HG03558 (cell line): ENCODE data around the gene WWOX.

Source experiments
- ATAC-seq: cut with Tn5 transposase; IDR thresholded peaks from one replicate; pipeline ENCODE4 v1.9.1; 2021; ENCODE audit warnings: moderate number of reproducible peaks; ENCODE audit not compliant: unreplicated experiment; ENCODE audit errors: extremely low read depth

WWOX gene

DNA sequence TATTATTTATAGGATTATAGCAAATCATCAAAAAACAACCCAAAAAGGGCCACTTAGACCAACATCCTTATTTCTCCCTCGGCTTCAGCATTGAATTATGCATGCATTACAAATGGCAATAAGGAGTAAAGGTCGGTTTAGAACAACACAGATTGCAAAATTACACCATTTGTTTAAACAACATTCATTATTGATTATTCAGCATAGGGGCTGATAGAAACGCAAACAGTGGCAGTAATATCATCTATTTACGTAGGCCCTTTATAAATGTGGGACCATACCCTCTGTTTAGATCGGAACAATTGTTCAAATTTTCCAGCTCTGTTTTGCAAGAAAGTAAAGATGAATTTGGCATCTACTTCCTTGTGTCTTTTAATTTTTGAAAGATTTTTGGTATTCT lies 153.3 kb downstream of the WWOX start:
- no peak for ATAC-seq

DNA sequence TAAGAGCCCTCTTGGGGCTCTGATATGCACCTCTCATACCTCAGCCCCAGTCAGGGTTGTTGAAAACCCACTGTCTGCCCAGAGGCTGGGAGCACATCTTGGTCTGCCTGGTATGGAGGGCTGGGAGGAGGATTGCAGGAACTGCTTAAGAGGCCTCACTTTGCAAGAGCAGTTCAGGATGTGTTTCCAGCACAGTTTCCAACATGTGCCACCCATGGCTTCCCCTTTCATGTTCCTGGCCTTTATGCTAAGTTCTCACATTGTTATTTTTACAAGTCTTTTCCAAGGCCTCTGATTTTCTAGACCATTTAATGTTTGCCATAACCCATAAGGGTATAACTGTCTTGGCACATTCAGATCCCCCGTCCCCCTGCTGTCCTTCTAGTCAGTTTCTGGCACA lies 155.4 kb downstream of the WWOX start:
- ATAC-seq = no peak

DNA sequence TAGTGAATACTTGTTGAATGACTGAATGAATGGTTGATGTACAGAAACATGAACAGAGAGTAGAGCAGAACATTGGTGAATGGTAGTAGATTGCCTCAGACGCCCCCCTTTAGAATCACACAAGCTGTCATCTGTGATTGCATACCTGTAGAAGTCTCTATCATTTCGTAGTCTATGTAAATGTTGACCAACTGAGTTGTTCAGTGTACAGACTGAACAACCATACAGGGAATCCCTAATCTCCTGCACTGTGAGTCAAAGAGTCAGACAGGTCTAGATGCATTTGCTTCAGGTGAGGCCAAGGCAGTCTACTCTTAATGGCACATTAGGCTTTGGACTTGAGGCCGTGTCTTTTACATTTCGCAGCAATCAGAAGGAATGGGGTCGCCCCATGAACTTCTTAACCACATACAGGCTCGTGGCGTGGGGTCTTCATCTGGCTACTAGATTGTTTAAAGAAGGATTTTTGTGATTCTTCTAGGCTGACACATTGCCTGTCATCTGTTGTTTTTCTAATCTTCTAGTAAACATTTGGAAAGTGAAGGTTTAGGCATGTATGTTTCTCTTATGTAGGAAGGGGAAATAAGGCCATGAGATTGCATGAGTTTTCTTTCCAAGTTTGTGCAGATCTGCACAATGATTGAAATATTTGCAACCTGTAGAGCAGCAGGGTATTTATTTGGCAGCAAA lies 157.4 kb downstream of the WWOX start:
- no peak for ATAC-seq

DNA sequence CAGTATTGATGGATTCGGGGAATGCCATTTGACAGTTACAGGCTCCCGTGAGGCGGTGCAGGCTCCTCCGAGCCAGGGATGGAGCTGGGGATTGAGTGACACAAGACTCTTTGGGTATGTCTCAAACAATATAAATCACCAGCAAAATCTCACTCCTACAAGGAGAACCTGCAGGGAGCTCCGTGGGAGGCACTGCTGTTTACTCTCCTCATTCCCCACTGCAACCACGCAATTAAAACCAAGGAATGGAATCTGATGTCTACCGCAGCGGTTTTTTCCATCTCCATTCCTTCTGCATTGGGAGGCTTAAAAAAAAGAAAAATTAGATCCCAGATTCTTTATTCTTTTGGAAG lies 157.9 kb downstream of the WWOX start:
- no peak for ATAC-seq

DNA sequence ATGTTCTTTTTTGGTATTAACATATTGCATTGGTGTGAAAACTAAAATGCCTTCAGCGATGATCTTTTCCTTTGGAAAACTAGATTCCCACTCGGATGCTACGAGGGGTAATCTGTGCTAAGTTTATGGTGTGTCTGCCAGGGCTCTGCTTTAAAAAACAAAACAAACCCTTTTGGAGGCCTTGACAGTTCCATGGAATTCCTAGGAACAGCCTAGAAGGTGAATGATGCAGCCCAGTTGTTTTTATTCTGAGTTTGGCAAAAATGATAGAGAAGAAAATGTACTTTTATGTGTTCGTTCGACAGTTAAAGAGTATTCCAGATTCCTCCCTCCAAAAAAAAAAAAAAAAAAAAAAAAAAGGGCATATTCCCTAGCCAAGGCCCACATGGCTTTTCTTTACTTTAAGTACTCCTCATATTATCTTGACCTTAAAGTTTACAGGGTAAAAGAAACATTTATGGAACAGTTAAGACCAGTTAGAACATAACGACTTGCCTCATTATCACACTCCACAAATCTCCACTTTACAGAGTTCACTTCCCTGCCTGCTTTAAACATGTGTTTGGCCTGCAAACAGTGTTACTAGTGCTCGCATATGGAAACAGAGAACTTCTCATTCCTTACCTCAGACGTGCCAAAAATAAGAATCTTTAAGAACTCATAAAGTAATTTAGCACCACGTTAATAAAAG lies 159.1 kb downstream of the WWOX start:
- no peak for ATAC-seq

DNA sequence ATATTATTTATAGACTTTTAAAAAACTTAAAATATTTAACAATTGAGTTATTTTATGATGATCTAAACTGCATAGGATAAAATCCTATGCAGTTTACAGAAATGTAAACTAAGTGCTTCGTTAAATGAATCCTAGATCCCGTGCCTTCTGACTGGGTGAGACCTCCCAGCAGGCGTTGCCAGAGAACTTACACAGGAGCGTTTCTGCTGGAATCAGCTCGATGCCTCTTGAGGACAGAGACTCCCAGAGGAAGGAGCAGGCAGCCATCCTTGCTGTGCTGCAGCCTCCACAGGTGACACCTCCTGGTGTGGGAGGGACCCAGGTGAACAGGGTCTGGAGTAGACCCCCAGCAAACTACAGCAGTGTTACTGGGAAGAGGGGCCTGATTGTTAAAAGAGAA lies 160.4 kb downstream of the WWOX start:
- ATAC-seq = no peak

DNA sequence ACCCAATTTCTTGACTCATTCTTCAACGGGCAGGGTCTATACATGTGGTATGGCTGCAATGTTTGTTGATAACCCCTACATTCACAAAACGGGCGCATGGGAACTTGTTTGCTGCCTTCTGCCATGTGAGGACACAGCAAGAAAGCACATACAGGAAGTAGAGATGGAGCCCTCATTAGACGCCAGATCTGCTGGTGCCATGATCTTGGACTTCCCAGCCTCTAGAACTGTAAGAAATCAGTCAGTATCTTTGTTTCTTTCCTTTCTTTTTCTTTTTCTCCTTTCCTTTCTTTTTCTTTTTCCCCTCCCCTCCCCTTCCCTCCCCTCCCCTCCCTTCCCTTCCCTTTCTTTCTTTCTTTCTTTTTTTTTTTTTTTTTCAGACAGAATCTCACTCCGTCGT lies 165.2 kb downstream of the WWOX start:
- ATAC-seq = no peak

DNA sequence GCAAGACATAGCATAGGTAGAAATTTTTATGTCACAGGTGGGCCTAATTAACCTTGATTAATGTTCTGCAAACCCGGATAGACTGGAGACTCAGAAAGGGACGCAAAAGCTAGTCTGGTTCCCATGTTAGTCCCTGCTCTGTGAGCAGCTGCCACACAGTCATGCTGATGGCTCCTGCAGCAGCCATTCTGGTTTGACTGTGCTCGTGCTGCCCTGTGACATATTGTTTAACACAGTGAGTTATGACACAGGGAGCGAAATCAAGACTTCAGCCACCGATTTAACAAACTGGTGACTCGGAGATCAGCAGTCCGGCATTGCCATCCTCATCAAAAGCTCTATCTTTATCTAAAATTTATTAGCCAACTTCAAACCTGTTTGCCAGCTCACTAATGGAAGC lies 169.8 kb downstream of the WWOX start:
- no peak for ATAC-seq

DNA sequence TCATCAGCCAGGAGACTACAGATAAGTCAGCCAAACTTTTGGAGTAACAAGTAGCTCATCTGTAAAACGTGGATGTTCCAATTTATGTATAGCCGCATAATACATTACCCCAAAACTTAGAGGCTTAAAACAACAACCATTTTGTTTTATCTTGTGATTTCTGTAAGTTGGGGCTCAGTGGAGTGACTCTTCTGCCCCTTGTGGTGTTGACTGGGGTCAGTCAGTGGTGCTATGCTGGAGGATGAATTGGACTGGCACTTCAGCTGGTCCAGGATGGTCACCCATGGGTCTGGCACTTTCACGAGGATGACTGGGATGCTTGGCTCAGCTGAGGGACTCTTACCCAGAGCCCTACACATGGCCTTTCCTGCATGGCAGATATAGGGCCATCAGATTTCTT lies 172.5 kb downstream of the WWOX start:
- ATAC-seq = no peak

DNA sequence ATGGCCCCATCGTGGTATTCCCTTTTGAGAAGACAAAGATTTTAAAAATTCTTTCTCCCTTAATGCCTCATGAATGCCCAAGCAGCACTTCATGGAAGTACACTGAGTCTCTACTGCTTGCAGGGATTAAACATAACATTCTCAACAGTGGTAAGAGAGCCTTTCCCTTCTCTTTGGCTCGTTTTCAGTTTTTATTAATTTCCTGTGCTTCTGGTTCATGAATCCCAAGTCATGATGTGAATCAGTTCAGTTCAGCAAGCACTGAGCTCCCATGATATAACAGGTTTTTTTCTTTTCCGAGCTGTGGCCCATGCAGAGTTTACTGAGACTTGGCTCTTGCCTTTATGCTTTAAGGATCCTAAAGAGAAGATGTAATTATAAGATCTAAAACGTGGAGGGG lies 175.3 kb downstream of the WWOX start:
- ATAC-seq = no peak

DNA sequence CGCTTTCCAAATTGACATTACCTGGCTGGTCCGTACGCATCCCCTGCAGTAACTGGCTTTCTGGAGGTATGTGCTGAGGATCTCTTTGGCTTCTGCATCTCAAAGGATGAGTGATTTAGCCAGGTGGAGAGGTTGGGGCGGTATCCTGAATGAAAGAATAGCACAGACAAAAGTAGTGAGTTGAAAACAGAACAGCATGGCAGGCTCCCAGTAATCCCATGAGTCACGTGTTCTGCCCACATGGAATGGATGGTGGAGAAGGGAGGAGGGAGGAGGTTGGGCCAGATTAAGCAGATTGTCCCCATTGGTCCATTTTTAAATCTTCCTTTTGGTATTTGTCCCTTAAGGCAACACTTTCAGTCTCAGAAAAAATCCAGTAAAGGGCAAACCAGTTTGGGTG lies 176.0 kb downstream of the WWOX start:
- no peak for ATAC-seq

DNA sequence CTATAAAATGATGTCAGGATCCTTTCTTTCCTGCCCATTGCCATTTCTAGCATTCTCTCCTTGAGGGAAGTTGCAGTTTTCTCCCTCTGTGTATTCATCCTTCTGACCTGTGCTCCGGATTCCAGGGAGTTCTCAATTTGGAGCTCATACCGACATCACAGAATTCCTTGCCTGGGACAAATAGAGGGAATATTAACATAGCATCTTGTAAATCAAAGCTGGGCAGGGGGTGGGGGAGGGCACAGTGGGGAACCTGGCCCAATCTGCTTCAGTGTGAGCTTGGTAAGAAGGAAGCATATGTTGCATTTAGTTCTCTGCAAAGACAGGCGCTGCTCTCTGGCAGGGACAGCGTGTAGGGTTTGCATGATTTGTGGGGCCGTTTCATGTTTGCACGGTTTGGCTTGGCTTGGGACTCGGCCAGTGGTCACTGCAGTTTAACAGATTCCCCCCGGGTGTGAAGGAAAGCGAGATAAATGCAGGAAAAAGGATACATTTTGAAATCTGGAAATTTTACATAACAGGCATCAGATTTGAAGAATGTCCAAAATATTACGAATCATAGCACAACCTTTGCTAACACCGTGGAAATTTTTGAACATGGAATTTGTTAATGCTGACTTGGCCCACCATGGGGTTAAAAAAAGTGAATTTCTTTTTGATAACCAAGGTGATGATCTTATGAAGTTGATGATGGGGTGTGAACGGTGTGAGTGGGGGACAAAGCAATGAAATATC lies 178.0 kb downstream of the WWOX start:
- ATAC-seq = no peak

DNA sequence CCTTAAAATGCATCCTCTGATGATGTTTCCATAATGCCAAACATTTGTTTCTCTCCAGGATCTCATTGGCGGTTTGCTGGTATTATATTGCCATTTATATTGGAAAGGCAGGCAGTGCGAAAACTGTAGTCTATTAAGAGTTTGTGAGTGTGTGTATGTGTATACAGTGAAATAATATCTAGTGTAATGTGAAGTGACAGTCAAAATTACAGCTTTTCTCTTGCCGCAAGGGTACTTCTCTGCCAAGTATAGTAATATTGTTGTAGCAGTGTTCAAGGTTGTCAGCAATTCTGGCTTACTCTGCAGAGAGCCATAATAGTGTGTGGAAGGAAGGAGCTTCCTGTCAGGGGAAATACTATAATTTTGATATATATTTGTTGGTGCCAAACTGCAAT lies 178.6 kb downstream of the WWOX start:
- ATAC-seq = no peak

DNA sequence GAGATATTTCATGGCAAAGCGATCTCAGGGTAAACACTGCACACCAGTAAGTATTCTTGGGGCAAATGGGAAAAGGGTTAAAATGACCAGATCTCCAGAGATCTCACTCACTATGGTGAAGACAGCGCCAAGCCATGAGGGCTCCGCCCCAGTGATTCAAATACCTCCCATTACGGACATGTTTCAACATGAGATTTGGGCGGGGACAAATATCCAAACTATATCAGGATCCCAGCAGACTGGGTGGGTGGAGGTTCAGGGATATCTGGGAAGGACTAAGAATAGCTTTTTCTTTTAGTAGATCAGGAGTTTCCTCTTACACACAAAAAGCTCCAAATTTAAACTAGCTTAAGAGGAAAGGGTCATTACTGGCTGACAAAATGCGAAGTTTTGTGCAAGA lies 181.7 kb downstream of the WWOX start:
- no peak for ATAC-seq

DNA sequence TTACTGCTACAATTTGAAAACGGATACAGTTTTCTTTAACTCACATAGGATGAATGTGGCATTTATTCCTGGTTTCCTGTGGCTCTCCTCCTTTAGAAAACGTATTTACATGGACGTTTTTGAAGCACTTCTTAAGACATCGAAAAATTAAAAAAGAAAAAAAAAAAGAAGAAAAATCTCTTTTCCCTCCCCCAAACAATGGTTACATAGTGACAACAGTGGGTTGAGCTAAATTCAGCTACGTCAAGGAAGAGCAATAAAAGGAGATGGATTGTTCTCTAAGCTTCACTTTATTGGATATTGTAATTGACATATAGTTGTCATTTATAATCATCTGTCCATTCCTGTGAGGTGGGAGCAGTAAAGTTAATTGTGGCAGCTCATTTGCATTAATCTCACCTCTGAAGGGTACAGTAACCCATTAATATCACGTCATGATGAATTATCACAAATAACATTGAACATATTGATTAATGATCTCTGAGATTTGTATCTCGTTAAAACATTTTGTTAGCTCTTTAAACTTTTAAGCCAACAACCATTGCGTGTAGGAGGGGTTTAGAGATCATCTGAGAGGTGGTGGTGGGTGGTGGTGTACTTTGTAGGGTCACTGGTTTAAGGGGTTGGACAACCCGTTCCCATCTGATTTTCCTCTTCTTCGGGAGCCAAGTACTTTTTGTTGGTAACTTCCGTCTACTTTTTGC lies 184.2 kb downstream of the WWOX start:
- no peak for ATAC-seq

DNA sequence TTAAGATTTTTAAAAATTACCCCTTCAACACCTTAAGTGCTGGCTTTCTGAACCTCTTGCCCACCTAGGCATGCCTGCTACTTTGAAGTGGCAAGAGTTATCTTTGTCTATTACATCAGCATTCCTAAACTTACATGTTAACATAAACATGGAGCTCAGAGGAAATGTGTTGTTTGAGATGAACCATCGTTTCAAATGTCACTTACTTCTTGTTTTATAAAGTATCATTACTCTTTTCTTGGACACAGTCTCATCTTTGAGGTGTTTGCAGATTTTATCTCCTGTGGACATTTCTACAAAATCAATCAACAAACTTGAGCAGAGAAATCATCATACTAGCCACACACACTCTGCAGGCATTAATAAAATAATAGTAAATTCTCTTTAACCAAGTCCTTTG lies 184.9 kb downstream of the WWOX start:
- ATAC-seq = no peak

DNA sequence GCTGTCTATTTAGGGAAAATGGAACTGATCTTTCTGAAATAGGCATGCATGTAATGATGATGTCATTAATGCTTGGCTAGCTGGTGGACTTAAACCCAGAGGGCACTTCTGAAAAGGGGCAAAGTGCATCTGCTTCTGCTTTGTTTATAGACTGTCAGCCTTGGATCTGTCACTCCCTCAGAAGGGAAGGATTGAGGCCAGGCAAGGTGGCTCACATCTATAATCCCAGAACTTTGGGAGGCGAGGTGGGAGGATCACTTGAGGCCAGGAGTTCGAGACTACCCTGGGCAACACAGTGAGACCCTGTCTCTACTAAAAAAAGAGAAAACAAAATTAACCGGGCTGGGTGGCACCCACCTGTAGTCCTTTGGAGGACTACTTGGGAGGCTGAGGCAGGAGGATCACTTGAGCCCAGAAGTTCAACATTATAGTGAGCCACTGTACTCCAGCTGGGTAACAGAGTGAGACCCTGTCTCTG lies 185.5 kb downstream of the WWOX start:
- ATAC-seq = no peak

DNA sequence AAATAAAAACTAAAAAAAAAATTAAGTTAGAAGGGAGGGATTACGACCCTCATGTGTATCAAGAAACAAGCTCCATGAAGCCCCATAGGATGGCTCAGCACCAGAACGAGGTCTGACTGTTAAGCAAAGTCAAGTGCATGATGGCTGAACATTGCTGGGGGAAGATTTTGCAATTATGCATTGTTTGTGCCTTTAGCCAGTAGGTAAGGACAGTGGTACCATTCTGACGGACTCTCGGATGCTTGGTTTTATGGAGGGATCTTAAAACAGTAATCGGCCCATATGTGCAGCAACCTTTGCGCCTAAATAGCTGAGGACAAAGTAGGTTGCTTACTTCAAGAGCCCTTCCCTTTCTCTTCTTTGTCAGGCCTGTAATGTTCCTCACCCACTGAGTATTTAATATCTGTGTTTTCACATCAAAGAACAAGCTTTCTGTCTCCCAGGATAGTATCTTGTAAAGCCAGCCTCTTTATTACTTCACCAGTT lies 186.0 kb downstream of the WWOX start:
- no peak for ATAC-seq

DNA sequence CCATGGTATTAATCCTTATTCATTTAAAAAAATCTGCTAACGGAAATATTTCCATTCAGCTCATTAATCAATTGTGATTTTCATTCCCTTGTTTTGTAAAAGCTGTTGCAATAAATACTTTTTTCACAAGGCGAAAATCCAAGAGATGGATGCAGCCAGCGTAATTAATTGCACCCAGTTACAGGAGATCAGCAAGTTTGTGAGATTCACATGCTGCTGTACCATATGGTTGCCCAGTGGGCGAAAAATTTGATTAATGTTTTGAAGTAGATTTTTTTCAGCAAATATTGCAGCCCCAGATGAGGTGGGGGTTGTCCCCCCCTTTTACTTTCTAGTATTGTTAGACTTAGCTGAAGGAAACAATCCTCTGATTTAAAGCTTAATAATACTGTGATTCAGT lies 186.6 kb downstream of the WWOX start:
- no peak for ATAC-seq

DNA sequence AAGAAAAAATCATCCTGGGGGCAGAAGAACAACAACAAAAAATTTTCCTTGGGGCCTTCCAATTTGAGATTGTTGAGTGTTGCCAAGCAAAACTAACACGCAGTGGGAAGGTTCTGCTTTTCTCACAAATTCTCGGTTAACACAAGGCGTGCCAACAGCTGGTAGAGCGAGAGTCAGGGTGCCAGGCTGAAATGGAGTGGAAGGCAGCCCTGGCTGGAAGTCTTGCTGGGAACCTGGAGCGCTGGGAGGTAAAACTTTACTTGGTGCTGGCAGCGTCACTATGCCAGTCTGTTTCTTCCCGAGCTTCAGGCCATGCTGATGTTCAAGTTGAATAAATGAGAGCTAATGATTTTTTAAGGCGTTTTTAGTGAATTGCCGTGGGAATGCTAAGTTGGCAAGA lies 189.4 kb downstream of the WWOX start:
- ATAC-seq = no peak

DNA sequence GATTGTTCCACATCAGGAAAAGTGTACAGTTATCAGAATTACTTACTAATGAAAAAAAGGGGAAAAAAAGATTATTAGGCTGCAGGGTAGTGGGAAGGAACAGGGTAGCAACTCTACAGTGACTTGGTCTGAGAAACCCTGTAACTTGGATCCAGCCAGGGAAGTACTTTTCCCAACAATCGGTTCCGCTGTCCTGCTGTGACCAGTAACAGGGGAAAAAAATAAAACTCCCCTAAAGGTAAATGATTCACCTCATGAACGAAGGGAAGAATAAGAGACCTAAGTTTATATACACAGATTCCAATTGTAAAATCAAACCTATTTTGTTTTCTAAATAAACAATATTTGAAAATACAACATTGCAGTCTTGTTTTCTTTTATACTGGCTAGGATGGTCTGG lies 189.9 kb downstream of the WWOX start:
- no peak for ATAC-seq
